GM20000 (cell line): Measurements from ENCODE around the gene SLC5A1.
A peak's percentile ranks its signal among the peaks of the same experiment; 100 is the strongest.

Experiments
- DNase-seq: peaks from one replicate; pipeline ENCODE4 v3.0.0; 2012; ENCODE audit warnings: low spot score
- TF ChIP-seq, protein P1 (sequence below): IDR thresholded peaks from 2 replicates; pipeline ENCODE4 v1.5.1; 2012; ENCODE audit warnings: mild to moderate bottlenecking, control low read depth; ENCODE audit errors: extremely low read depth, missing control alignments

SLC5A1 gene

DNA sequence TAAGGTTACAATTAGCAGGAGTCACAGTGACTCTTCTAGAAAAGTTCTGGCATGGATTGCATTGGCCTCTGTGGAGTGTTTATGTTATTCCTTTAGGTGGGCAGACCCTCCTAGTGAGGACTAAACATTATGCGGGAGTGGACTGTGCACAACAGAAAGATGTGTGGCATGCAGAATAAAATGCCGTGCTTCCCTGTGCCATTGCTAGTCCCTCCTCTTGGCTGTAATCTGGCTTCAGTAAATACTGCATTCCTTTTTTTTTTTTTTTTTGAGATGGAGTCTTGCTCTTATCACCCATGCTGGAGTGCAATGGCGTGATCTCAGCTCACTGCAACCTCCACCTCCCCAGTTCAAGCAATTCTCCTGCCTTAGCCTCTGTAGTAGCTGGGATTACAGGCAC, 45.0 kb downstream of the SLC5A1 start:
- DNase-seq, result no peak
- TF ChIP-seq, protein P1, sequence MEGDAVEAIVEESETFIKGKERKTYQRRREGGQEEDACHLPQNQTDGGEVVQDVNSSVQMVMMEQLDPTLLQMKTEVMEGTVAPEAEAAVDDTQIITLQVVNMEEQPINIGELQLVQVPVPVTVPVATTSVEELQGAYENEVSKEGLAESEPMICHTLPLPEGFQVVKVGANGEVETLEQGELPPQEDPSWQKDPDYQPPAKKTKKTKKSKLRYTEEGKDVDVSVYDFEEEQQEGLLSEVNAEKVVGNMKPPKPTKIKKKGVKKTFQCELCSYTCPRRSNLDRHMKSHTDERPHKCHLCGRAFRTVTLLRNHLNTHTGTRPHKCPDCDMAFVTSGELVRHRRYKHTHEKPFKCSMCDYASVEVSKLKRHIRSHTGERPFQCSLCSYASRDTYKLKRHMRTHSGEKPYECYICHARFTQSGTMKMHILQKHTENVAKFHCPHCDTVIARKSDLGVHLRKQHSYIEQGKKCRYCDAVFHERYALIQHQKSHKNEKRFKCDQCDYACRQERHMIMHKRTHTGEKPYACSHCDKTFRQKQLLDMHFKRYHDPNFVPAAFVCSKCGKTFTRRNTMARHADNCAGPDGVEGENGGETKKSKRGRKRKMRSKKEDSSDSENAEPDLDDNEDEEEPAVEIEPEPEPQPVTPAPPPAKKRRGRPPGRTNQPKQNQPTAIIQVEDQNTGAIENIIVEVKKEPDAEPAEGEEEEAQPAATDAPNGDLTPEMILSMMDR, result no peak

DNA sequence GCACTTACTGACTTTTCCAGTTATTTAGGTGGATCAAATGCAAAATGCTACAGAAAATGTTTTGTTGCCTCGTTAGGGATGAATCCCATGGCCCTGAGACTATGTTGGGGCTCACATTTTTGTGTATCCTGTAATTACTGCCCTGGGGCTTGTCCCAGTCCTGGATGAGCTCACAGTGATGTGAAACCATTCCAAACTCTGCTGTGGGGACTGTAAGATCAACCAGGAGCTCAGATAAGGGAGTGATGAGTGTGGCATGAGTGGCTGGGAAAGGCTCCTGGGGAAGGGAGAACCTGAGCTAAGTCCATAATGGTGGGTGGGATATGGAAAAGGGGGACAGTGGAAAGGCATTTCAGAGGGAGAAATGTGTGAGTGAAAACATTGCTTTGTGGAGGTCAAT, 54.0 kb downstream of the SLC5A1 start:
- DNase-seq, result no peak
- TF ChIP-seq, protein P1, result no peak

DNA sequence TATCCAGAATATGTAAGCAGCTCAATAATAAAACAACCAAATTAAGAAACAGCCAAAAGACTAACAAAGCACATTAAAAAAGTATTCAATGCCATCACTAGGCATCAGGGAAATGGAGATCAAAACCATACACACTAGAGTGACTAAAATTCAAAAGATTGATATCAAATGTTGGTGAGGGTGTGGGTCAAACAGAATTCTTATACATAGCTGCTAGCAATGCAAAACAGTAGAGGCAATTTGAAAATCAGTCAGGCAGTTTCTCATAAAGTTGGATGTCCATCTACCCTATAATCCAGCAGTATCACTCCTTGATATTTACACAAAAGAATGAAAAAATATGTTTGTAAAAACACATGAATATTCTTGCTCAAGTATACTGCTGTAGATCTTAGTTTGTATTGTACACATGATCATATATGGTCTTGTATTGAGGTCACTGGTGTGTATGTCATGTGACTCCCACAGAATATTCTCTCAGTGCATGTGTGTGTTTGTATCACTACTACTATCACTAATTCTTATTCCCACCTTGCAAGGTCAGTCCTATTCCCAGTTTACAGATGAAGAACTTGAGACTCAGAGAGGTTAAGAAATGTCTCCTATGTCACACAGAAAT, 54.9 kb downstream of the SLC5A1 start:
- no peak for DNase-seq
- TF ChIP-seq, protein P1, result no peak

DNA sequence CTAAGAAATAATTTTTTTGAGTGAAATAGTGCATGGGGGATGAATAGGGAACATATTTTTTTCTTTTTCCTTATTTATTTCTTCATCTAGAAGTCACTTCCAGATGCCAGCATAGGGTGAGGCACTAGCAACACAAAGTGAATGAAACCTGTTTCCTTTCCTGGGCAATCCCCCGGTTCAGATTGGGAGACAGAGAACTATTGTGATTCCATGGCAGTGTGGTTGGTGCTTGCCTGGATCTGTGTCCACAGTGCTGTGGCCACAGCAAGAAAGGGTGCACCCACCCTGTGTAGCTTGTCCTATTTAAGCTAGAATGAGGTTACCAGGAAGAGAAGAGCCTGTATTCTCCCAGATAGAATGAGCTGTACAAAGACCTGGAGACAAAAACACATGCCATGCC, 57.6 kb downstream of the SLC5A1 start:
- no peak for DNase-seq
- TF ChIP-seq, protein P1, result no peak

DNA sequence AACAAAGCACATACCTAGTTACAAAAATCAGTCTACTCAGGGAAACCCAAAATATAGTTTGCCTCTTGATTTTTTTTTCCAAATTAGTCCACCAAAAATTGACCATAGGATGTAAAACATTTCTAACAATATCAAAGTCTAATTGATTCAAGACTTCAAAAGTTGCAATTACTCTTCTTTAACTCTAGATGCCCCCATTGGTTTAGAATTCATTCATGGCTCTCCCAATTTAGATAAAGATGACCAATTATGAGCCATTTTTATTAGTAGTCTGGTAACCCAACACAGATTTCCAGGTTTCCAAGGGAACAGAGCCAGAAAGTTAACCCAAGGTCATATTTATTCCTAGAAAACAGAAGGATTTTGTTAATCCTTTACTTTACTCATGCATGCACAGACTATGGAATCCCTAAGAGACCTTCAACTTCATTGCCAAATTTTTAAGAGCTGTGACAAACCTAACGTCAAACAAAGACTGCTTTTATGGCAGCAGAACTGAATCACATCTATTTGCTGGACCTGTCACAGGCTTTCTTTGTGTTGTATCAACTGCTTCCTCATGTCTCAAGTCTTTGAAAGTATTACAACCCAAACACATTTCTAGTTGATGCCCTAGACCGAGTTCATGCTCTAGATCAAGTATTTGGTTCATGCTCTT, 60.7 kb downstream of the SLC5A1 start:
- no peak for DNase-seq
- TF ChIP-seq, protein P1, result no peak

DNA sequence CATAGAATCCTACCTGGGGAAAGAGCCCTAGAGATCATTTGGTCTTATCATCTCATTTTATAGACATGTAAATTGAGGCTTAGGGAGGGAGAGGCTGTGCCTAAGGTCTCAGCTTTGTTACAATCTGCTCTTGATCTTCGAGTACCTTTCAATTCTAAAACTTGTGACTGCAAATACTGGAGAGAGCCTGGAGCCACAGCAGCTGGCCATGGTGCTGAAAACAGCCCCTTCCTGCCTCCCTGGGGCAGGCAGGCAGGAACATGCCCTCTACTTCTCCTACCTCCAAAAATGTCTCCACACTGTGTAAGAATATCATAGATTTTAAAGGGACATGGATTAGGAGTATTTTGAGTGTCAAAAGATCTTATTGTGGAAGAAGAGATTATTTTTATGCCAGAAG, 63.9 kb downstream of the SLC5A1 start:
- DNase-seq, result peak; percentile 25
- TF ChIP-seq, protein P1, result no peak

DNA sequence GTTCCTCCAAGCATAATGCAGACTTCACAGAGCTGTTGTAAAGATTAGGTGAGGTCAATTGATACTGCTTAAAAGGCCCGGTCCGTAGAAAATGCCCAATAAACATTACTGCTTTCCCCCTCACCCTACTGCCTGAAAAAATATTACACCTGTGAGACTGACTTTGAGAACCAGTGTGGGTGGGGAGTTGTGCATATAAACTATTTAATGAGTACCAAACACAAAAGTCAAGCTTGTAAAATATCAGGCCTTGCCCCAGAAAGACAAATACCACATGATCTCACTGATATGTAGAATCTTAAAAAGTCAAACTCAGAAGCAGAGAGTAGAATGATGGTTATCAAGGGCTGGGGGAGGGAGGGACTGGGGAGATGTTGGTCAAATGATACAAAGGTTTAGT, 69.3 kb downstream of the SLC5A1 start:
- DNase-seq, result no peak
- TF ChIP-seq, protein P1, result no peak
